ENCODE data around the gene RGS13.
"Not testable (repeated sequence)": the region's sequence is repeated elsewhere in the genome, so short reads cannot be mapped to it uniquely, and the experiment has no call there.

Gene RGS13

DNA sequence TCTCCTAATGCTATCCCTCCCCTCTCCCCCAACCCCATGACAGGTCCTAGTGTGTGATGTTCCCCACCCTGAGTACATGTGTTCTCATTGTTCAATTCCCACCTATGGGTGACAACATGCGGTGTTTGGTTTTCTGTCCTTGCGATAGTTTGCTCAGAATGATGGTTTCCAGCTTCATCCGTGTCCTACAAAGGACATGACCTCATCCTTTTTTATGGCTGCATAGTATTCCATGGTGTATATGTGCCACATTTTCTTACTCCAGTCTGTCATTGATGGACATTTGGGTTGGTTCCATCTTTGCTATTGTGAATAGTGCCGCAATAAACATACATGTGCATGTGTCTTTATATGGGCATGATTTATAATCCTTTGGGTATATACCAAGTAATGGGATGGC, 47.1 kb downstream of the RGS13 start:
- not testable (repeated sequence) for DNase-seq

DNA sequence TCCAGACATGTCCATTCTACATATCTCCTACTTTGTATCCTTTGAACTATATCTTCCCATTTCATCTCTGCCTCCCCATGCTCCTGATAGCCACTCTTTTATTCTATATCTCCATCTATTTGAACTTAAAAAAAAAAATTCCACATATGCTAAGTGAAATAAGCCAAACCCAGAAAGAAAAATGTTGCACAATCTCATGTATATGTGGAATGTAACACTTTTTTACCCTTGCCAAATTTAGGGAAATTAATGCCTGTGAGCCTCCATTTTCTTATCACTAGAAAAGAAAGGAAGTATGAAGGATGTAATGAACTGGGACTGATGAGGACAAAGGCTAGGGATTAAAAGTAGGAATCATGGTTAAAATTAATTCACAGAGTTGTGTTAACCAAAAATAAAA, 53.5 kb downstream of the RGS13 start:
- DNase-seq = no peak

DNA sequence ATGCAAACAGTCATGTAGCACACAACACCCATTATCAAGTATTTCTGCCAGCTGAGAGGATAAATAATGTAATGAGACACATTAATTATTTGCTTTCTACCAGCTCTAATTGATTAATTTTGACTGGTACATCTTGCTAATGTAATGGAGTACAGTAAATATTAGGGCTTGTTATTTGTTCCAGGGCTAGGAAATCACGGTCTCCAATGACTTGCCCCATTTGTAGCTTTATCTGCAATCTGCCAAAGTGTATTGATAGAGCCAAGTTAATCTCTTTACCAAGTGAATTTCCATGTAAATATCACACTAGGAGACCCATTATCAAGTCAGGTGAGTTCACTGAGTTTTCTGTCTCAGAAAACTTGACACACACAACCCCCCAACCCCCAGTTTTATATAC, 55.1 kb downstream of the RGS13 start:
- no peak for DNase-seq

DNA sequence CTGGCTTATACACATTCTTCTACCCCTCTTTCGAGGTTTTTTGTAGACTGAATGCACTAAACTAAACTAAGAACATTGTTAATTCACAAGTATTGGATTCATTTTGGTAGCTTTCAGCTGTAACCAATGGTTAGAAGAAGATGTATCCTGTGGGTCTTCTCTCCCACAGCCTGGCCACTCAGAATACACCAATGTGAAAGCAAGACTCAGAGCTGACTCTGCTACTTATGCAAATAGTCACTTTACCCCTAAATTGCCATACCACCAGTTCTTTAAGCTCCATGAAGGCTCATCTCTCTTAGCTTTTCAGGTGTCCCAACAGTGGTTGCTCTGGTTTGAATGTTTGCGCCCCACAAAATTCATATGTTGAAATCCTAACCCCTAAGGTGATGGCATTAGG, 60.1 kb downstream of the RGS13 start:
- no peak for DNase-seq

DNA sequence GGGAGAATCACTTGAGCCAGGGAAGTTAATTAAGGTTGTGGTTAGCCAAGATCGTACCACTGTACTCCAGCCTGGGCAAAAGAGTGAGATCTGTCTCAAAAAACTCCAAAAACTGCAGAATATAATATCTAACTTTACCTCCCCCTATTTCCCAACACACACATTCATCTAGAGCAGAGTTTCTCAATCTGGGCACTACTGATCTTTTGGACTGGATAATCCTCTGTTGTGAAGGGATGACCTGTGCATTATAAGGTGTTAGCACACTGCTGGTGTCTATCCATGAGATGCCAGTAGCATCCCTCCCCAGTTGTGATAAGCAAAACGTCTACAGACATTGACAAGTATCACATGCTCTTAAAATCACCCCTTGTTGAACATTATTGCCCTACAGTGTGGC, 61.8 kb downstream of the RGS13 start:
- no peak for DNase-seq

DNA sequence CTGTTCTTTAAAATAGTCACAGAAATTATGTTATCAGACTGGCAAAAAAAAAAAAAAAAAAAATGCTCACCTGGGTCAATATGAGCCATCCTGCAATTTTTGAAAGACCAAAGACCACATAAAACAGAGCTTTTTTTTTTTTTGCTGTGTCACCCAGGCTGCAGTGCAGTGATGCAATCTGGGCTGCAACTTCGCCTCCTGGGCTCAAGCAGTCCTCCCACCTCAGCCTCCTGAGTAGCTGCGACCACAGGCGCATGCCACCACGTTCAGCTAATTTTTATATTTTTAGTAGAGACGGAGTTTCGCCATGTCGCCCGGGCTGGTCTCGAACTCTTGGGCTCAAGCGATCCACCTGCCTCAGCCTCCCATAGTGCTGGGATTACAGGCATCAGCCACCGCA, 62.8 kb downstream of the RGS13 start:
- no peak for DNase-seq

DNA sequence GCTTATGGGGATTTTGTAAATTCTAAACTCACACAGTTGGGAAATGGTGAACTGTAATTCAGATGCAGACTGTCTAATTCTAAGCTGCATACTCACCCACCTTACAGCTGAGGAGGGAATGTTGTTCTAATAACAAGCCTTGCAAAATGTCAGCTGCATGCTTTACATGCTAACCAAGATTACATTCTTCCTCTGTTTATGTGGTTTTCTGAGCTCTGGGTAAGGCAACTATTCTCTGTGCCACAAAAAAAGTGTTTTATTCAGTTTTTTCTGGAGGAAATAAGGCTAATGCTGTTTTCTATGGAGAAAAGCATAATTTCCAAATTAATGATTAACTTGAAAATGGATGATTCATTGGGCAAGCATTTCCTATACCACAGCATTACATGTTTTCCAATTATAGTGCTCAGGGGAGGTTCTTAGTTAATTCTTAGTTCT, 64.9 kb downstream of the RGS13 start:
- DNase-seq = peak; percentile 64

DNA sequence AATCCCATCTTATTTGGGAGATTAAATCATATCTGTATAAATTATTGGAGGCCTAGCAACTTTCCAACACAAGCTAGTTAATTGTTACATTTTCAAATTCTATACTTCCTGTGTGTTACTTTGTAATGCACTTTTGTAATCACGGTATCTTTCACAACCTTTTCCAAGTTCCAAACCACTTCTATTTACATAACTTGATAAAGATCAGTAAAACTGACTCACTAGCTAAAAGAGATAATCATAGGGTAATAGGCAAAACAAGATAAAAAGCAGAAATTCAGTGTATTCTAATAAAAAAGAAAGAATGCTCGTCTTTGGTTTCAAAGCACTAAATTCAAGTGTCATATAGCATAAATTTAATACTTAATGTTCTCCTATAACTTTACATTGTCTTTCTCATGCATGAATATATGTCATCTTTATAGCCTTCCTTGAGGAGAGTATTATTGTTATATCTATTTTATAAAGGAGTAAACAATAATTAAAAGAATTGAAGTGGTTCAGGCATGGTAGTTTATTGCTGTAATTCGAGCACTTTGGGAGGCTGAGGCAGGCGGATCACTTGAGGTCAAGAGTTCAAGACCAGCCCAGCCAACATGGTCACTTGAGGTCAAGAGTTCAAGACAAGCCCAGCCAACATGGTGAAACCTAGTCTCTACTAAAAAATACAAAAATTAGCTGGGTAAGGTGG, 66.4 kb downstream of the RGS13 start:
- peak; percentile 49 for DNase-seq

DNA sequence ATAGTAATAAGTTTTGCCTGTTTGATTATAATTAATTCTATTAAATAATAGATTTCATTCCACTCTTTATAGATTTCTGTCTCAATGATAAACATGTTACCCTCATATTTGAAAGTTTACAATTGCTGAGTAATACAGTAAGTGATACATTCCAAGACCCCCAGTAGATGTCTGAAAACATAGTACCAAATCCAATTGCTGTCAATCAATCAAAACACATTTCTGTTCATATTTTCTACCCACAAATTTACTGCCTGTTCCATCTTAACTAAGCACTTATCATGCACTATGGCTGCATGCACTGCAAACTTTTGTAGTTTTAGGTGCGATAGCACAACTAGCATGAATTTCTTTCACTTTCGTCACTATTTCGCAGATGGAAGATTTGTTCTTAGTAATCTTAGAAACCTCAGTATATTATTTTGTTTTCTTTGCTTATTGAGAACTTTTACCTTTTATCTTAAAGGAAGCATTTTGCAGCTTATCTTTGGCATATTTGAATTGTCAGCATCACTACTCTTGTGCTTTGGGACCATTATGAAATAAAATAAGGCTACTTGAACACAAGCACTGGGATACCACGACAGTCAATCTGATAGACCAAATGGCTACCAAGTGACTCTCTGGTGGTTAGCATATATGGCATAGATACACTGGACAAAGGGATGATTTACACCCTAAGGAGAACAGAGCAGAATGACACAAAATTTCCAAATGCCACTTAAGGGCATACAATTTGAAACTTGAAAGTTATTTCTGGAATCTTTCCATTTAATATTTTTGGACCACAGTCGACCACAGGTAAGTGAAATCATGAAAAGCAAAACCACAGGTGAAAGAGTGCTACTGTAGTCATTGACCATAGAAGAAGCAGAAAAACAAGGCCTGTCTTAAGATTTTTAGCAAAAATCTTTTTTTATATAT, 67.6 kb downstream of the RGS13 start:
- DNase-seq = no peak

DNA sequence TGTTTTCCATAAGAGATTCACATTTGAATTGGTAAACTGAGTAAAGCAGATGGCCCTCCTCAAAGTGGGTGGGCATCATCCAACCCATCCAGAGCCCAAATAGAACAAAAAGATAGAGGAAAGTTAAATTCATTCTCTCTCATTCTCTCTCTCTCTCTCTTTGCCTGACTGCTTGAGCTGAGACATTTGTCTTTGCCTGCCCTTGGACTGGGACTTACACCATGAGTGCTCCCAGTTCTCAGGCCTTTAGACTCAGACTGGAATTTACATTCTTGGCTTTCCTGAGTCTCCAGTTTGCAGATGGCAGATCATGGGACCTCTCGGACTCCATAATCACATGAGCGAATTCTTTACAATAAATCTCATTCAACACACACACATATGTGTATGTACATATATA, 69.6 kb downstream of the RGS13 start:
- DNase-seq = no peak

DNA sequence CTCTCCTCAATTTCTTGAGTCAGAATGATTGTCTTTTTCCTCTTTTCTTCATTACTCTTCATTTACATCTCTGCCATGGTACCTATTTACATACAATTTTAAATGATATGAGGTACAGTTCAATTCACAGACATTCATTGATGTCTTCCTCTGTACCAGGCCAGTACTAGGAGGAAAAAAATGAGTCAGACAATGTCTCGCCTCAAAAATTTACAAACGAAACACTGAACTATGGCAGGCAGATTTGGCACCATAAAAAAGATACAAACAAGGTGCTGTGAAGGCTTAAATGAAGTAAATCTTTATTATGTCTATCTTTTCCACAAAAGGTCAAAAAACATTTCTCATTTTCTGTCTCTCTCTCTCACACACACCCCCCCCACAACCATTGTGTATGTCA, 71.0 kb downstream of the RGS13 start:
- no peak for DNase-seq

DNA sequence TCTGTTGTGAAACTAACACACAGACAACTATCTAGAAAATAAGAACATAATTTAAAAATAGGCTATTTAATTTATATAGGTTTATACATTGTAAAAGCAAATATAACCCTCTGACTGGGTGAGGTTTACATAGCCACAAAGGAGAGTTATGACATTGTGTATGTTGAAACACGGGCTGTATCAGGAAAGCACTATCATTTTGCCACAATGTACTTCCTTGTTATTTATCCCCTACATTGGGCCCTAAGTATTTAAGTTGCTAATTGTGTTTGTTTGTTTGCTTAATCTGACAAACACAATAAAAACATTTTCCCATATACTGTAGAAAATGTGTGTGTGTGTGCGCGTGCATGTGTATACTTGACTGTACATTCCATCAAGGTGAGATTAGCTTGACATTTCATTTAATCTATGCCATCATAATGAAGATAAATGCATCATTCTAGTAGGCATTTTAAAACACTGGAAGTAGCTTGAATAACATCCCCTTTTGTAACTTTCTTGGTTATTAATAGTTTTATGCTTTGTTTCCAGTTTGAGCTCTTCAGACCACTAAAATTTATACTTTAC, 72.1 kb downstream of the RGS13 start:
- no peak for DNase-seq

DNA sequence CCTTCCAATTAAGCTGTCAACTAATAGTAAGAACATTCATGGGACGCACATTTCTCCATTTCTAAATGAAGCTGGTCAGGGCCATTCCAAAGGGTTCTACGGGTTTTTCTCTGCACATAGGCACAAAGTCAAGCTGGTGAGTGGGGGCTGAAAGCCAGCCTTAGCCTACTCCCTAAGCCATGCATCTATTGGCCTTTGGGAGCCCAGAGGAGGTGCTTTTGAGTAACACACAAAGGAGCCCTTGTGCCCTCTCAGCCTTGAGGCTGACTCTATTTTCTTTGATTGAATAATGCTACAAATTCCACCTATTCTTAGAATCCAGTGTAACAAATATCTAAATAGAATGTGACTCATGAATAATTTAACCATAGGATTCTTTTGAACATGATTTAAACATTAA, 73.6 kb downstream of the RGS13 start:
- no peak for DNase-seq
